SK-N-SH (cell line): ENCODE data around the gene ISOC2. TPM values are rescaled to one million over a fixed set of nuclear protein-coding genes. Genes with fewer than 3 reads are reported as not detected.

ENCODE experiments used
- CTCF ChIA-PET: fragments of 300-600, 350-600 bp; formaldehyde crosslinking; extraction: SDS; loops from one replicate; lab custom pipeline; 2021; lab: Yijun Ruan, JAX
- POLR2A ChIA-PET: fragments of 350-600 bp; sonication (Branson Sonifier 250); formaldehyde crosslinking; extraction: SDS; loops from one replicate; lab custom pipeline; 2020; ENCODE audit warnings: antibody characterized with exemption, inconsistent platforms; lab: Yijun Ruan, JAX
- DNase-seq: peaks from one replicate; pipeline ENCODE4 v3.0.0; 2012
- H2AFZ ChIP-seq: fragments of 200-600 bp; sonication (generic); 2 replicates; pipeline ENCODE4 v1.8.1; 2016; ENCODE audit warnings: antibody characterized with exemption, mild to moderate bottlenecking, low read depth
- H3F3A ChIP-seq: fragments of 200-600 bp; sonication (generic); replicated peaks from 2 replicates; pipeline ENCODE3; 2016; ENCODE audit warnings: antibody characterized with exemption, mild to moderate bottlenecking; ENCODE audit not compliant: insufficient read depth
- H3K27ac ChIP-seq, 2 experiments: fragments of 200-500 bp in 1 of 2; fragments of 200-600 bp in 1 of 2; sonication (Bioruptor generic) in 1 of 2; sonication (generic), shearing (Covaris generic) in 1 of 2; 2 replicates each; pipeline versions ENCODE4 v1.5.1 to v1.6.1; 2014 to 2016; ENCODE audit warnings: low read depth in 2 of 2, inconsistent platforms in 1 of 2, low read length in 1 of 2, mild to moderate bottlenecking in 1 of 2, mixed read lengths in 1 of 2
- H3K27me3 ChIP-seq: fragments of 200-600 bp; sonication (generic), shearing (Covaris generic); 2 replicates; pipeline ENCODE4 v1.6.1; 2016; ENCODE audit warnings: mixed run types; ENCODE audit not compliant: insufficient read depth
- H3K36me3 ChIP-seq, 2 experiments: fragments of 200-500 bp in 1 of 2; fragments of 200-600 bp in 1 of 2; sonication (Bioruptor generic) in 1 of 2; sonication (generic) in 1 of 2; replicated peaks in 1 of 2; 2 replicates each; pipeline versions ENCODE3 to v1.5.1; 2014 to 2016; ENCODE audit warnings: low read length in 1 of 2, mild to moderate bottlenecking in 1 of 2; ENCODE audit not compliant: insufficient read depth in 2 of 2, control insufficient read depth in 1 of 2
- H3K4me1 ChIP-seq, 2 experiments: fragments of 200-500 bp in 1 of 2; fragments of 200-600 bp in 1 of 2; sonication (Bioruptor generic) in 1 of 2; sonication (generic), shearing (Covaris generic) in 1 of 2; 2 replicates each; pipeline versions ENCODE4 v1.5.1 to v1.6.1; 2014 to 2016; ENCODE audit warnings: low read depth in 1 of 2, low read length in 1 of 2, mixed run types in 1 of 2; ENCODE audit not compliant: insufficient read depth in 2 of 2, control insufficient read depth in 1 of 2
- H3K4me2 ChIP-seq: fragments of 200-600 bp; sonication (generic), shearing (Covaris generic); 2 replicates; pipeline ENCODE4 v1.6.1; 2017; ENCODE audit warnings: mixed run types
- H3K4me3 ChIP-seq, 2 experiments: fragments of 200-500 bp in 1 of 2; fragments of 200-600 bp in 1 of 2; sonication (Bioruptor generic) in 1 of 2; sonication (generic), shearing (Covaris generic) in 1 of 2; 2 replicates each; pipeline versions ENCODE4 v1.5.1 to v1.8.1; 2014 to 2016; ENCODE audit warnings: low read depth in 2 of 2, inconsistent platforms in 1 of 2, low read length in 1 of 2, mild to moderate bottlenecking in 1 of 2, mixed read lengths in 1 of 2, moderate library complexity in 1 of 2
- H3K79me2 ChIP-seq: fragments of 200-600 bp; sonication (generic); 2 replicates; pipeline ENCODE4 v1.8.1; 2017; ENCODE audit warnings: mild to moderate bottlenecking; ENCODE audit not compliant: insufficient read depth
- H3K9ac ChIP-seq: fragments of 200-600 bp; sonication (generic); 2 replicates; pipeline ENCODE4 v1.6.1; 2017; ENCODE audit warnings: mixed run types
- H3K9me2 ChIP-seq: fragments of 200-600 bp; sonication (generic); 2 replicates; pipeline ENCODE4 v1.6.1; 2017; ENCODE audit warnings: mixed run types
- H3K9me3 ChIP-seq: fragments of 200-600 bp; sonication (generic); 2 replicates; pipeline ENCODE4 v1.6.1; 2017; ENCODE audit warnings: mixed run types, mild to moderate bottlenecking, moderate library complexity
- H4K20me1 ChIP-seq: fragments of 200-600 bp; sonication (generic); 2 replicates; pipeline ENCODE4 v1.6.1; 2017; ENCODE audit warnings: mild to moderate bottlenecking, mixed run types; ENCODE audit not compliant: insufficient read depth
- CHD2 ChIP-seq: fragments of 150-350 bp; IDR thresholded peaks from 2 replicates; pipeline ENCODE4 v1.6.1; 2018; ENCODE audit warnings: low read length; ENCODE audit not compliant: partially characterized antibody
- ELF1 ChIP-seq: IDR thresholded peaks from 2 replicates; pipeline ENCODE4 v1.4.0; 2012
- EP300 ChIP-seq, 2 experiments: IDR thresholded peaks; 2 replicates each; pipeline versions ENCODE4 v1.4.0 to v1.6.1; 2012; ENCODE audit warnings: borderline replicate concordance in 1 of 2, low read depth in 1 of 2, low read length in 1 of 2
- FOSL2 ChIP-seq: IDR thresholded peaks from 2 replicates; pipeline ENCODE4 v1.4.0; 2012; ENCODE audit warnings: low read depth, mild to moderate bottlenecking, moderate library complexity, borderline replicate concordance
- GABPA ChIP-seq: IDR thresholded peaks from 2 replicates; pipeline ENCODE4 v1.4.0; 2012; ENCODE audit warnings: low read depth, mild to moderate bottlenecking
- IRF3 ChIP-seq: fragments of 150-350 bp; IDR thresholded peaks from 2 replicates; pipeline ENCODE4 v1.6.1; 2016; ENCODE audit warnings: mild to moderate bottlenecking, low read depth, low read length
- MAX ChIP-seq: IDR thresholded peaks from 2 replicates; pipeline ENCODE4 v1.4.0; 2012; ENCODE audit warnings: low read depth
- MEF2A ChIP-seq: IDR thresholded peaks from 2 replicates; pipeline ENCODE4 v1.4.0; 2012; ENCODE audit warnings: low read depth, borderline replicate concordance
- MXI1 ChIP-seq: IDR thresholded peaks from 2 replicates; pipeline ENCODE4 v1.6.1; 2012; ENCODE audit warnings: mild to moderate bottlenecking, low read depth, low read length, improper control_type of control experiment
- POLR2AphosphoS5 ChIP-seq: IDR thresholded peaks from 2 replicates; pipeline ENCODE4 v1.6.1; 2012; ENCODE audit warnings: low read depth, low read length
- REST ChIP-seq: IDR thresholded peaks from 2 replicates; pipeline ENCODE4 v1.6.1; 2012; ENCODE audit warnings: mild to moderate bottlenecking, low read depth, low read length, moderate library complexity
- RFX5 ChIP-seq: IDR thresholded peaks from 2 replicates; pipeline ENCODE4 v1.6.1; 2012; ENCODE audit warnings: mild to moderate bottlenecking, improper control_type of control experiment, low read length
- RXRA ChIP-seq: IDR thresholded peaks from 2 replicates; pipeline ENCODE4 v1.4.0; 2012; ENCODE audit warnings: low read depth, mild to moderate bottlenecking, borderline replicate concordance
- SIN3A ChIP-seq: IDR thresholded peaks from 2 replicates; pipeline ENCODE4 v1.6.1; 2012; ENCODE audit warnings: low read depth, mild to moderate bottlenecking, low read length, moderate library complexity, borderline replicate concordance
- SMC3 ChIP-seq: IDR thresholded peaks from 2 replicates; pipeline ENCODE4 v1.6.1; 2012; ENCODE audit warnings: low read depth, low read length, improper control_type of control experiment
- TAF1 ChIP-seq: IDR thresholded peaks from 2 replicates; pipeline ENCODE4 v1.6.1; 2012; ENCODE audit warnings: low read depth, mild to moderate bottlenecking, low read length, moderate library complexity, borderline replicate concordance
- TCF12 ChIP-seq: IDR thresholded peaks from 2 replicates; pipeline ENCODE4 v1.4.0; 2012
- TEAD4 ChIP-seq: IDR thresholded peaks from 2 replicates; pipeline ENCODE4 v1.4.0; 2012; ENCODE audit warnings: mild to moderate bottlenecking, borderline replicate concordance; ENCODE audit not compliant: insufficient read depth
- ZBTB33 ChIP-seq: IDR thresholded peaks from 2 replicates; pipeline ENCODE4 v1.4.0; 2012; ENCODE audit warnings: low read depth, borderline replicate concordance
- WGBS: methylation state at CpG from one replicate; pipeline ENCODE4 v1.1.6; 2017; ENCODE audit warnings: low lambda C conversion rate; 5-methylcytosine and 5-hydroxymethylcytosine counted together
- polyA plus RNA-seq, 3 experiments: library from polyadenylated mRNA; depleted of rRNA; stranded (reverse); fragments of >200 nt; gene quantifications; 2 replicates each; pipeline ENCODE4 v1.2.3, GENCODE V29; 2012

Gene ISOC2
- polyA plus RNA-seq, 1 of the 3 experiments (the other 2 are of a cell fraction) = 65.4 TPM

GRCh38 chr19:55431183-55431582 lies 30.3 kb downstream of the ISOC2 start:
- CTCF ChIA-PET = no interaction called here
- H3K27ac ChIP-seq = no peak overlapping the region
- 88% methylated on average over 1 of the region's 1 CpG for WGBS

More at GRCh38 chr19:55431183-55431582, 30.3 kb downstream of the ISOC2 start:
- Histone ChIP-seq H3K27me3 (no peaks in the 10 kb centered on the region; the same call in 1 of the 2 replicates), H3K36me3 (no peaks in the 10 kb centered on the region), H3K4me3 (no peak overlapping the region), H3F3A (no peaks in the 10 kb centered on the region), H3K4me2 (no peak overlapping the region), H3K9me2 (no peaks in the 10 kb centered on the region), H4K20me1 (no peaks in the 10 kb centered on the region), H3K4me1 (no peaks in the 10 kb centered on the region), H3K9me3 (no peaks in the 10 kb centered on the region), H3K9ac (no peak overlapping the region), H3K79me2 (no peaks in the 10 kb centered on the region), H2AFZ (no peak overlapping the region)
- no peak for DNase-seq
- no peak for TF ChIP-seq MEF2A
- TF ChIP-seq TEAD4 = no peak
- TF ChIP-seq GABPA = no peak
- TF ChIP-seq ELF1 = no peak
- TF ChIP-seq SIN3A = no peak
- TF ChIP-seq CHD2 = no peak
- no peak for TF ChIP-seq SMC3
- TF ChIP-seq EP300 (IDR thresholded peaks at IDR 0.05; ENCODE audit: borderline replicate concordance in 1 of 2, low read depth in 1 of 2, low read length in 1 of 2) = no peak
- TF ChIP-seq TAF1 = no peak
- TF ChIP-seq MAX = no peak
- TF ChIP-seq IRF3 = no peak
- no peak for TF ChIP-seq POLR2AphosphoS5
- no peak for TF ChIP-seq TCF12
- no peak for TF ChIP-seq MXI1
- TF ChIP-seq REST = no peak
- no peak for TF ChIP-seq RXRA
- no peak for TF ChIP-seq FOSL2
- TF ChIP-seq ZBTB33 = no peak
- TF ChIP-seq RFX5 = no peak
- POLR2A ChIA-PET = no interaction called here
